HG03354 (cell line): ENCODE data around the gene STAT5A.

Experiments used
- ATAC-seq: cut with Tn5 transposase; IDR thresholded peaks from one replicate; pipeline ENCODE4 v1.9.1; 2021; ENCODE audit warnings: mild to moderate bottlenecking; ENCODE audit not compliant: unreplicated experiment, poor library complexity, severe bottlenecking

Gene STAT5A

GRCh38 chr17:42266918-42267766 is 21.2 kb upstream of the STAT5A start:
- ATAC-seq: no peak

GRCh38 chr17:42268236-42268635 is 20.1 kb upstream of the STAT5A start:
- ATAC-seq: no peak

GRCh38 chr17:42270170-42270535 is 18.1 kb upstream of the STAT5A start:
- ATAC-seq: no peak

GRCh38 chr17:42270596-42270995 is 17.7 kb upstream of the STAT5A start:
- ATAC-seq: no peak

GRCh38 chr17:42271006-42271778 is 17.1 kb upstream of the STAT5A start:
- ATAC-seq: no peak

- no peak for ATAC-seq
Observed at GRCh38 chr17:42271779-42272035, 16.6 kb upstream of the STAT5A start.

GRCh38 chr17:42272162-42272907 is 16.0 kb upstream of the STAT5A start:
- no peak for ATAC-seq

- no peak for ATAC-seq
Observed at GRCh38 chr17:42273474-42274252, 14.6 kb upstream of the STAT5A start.

GRCh38 chr17:42274253-42274542 is 14.1 kb upstream of the STAT5A start:
- ATAC-seq: no peak

GRCh38 chr17:42274812-42275526 is 13.3 kb upstream of the STAT5A start:
- no peak for ATAC-seq

- peak; percentile 23 for ATAC-seq
Observed at GRCh38 chr17:42275527-42276358, 12.6 kb upstream of the STAT5A start.

GRCh38 chr17:42276359-42276608 is 12.0 kb upstream of the STAT5A start, which contains the start of gene STAT5B:
Gene STAT5B, minus strand, starts transcription at chr17:42276391. Its CDS starts 44,264 bp downstream, at chr17:42232127.
- ATAC-seq: peak; percentile 75

GRCh38 chr17:42276609-42277341 is 11.5 kb upstream of the STAT5A start:
- peak; percentile 12 for ATAC-seq

GRCh38 chr17:42277342-42277712 is 11.0 kb upstream of the STAT5A start:
- no peak for ATAC-seq

- ATAC-seq: no peak
Observed at GRCh38 chr17:42279776-42280630, 8.3 kb upstream of the STAT5A start.

GRCh38 chr17:42281571-42282096 is 6.7 kb upstream of the STAT5A start:
- no peak for ATAC-seq

- ATAC-seq: no peak
Observed at GRCh38 chr17:42282478-42283080, 5.7 kb upstream of the STAT5A start.
